GM19397 (cell line): ENCODE results near the gene ABI2.
A peak's percentile ranks its signal among the peaks of the same experiment; 100 is the strongest.
"Not testable (repeated sequence)": the region's sequence is repeated elsewhere in the genome, so short reads cannot be mapped to it uniquely, and the experiment has no call there.

Source experiments
- ATAC-seq: cut with Tn5 transposase; IDR thresholded peaks from one replicate; pipeline ENCODE4 v1.9.1; 2021; ENCODE audit warnings: mild to moderate bottlenecking, moderate library complexity; ENCODE audit not compliant: unreplicated experiment

ABI2 gene

DNA sequence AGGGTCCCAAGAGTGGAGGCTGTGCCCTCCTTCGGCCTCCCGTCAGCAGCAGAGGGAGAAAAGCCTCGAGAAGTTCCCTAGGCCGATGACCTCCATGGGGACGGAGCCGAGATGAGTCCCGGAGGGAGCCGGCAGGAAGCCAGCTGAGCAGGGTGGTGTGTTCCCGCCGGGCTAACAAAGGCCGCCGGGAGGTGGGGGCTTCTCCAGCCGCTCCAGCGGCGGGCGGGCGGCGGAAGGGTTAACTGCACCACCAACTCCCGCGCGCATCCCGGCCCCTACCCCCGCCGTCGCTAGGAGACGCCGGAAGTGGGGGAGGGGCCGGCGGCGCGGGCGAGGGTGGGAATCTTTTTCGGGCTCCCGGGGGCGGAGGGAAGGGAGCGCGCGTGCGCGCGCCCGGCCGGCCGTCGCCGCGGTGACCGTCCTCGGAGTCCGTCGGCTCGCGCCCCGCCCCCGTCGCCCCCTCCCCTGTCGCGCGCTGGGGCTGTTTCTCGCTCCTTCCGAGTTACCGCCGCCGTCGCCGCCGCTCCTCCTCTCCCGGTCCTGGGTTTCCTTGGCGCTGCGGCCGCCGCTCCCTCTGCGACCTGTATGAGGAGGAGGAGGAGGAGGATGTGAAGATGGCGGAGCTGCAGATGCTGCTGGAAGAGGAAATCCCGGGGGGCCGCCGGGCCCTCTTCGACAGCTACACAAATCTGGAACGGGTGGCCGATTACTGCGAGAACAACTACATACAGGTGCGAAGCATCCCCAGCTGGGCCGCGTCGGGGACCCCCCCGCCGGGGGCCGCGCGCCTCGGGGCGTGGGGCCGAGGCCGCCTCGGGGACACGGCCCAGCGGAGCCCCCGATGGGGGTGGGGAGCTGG, at the start of gene ABI2:
ABI2 (plus strand) TSS at position 494 of the 859 bp plus-strand sequence; CDS start at position 615, 121 bp downstream.
- peak; percentile 76 for ATAC-seq

DNA sequence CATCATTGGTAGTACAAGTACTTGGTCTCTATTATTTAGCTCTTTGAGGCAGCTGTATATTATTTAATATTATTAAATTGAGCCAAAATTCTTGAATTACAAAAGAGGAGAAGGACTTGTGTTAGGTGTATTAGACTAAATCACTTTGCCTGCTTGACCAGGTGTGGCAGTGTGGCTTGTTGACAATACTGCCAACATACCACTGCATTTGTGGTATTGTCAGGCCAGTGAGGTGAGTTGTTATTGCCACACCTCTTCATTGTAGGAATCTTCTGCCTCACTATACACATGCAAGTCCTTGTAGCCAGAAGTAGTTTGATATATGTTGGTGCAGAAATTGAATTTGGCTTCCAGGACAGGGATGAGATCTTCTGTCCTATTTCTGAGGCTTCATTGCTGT, 48.9 kb upstream of the ABI2 start:
- ATAC-seq, result no peak

DNA sequence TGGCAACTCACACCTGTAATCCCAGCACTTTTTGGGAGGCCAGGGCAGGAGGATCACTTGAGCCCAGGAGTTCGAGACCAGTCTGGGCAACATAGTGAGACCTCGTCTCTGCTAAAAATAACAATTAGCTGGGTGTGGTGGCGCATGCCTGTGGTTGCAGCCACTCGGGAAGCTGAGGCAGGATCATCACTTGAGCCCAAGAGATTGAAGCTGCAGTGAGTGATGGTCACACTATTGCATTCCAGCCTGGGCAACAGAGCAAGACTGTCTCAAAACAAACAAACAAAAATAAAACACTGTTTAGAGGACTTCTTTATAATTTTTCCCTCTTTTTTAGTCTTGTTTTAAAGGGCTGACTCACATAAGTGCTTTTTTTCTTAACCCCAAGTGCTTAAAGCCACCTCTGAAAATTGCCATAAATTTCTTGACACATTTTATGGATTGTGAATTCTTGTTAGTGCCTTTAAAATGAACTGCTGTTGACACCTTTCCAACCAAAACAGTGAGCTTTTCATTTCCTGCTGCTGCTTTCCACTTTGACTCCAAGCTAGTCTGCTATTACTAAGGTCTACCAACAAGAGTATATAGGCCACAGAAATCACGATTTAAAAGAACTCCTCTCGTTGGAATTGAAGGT, 47.6 kb upstream of the ABI2 start:
- no peak for ATAC-seq

DNA sequence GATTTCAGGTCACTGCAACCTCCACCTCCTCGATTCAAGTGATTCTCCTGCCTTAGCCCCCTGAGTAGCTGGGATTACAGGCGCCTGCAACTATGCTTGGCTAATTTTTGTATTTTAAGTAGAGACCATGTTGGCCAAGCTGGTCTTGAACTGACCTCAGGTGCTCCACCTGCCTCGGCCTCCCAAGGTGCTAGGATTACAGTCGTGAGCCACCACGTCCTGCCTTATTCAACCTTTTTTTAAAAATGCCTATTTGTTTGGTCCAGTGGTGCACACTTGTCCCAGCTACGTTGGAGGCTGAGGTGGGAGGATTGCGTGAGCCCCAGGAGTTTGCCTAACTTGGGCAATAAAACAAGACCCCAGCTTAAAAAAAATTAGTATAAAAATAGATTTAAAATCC, 46.1 kb upstream of the ABI2 start:
- ATAC-seq, result no peak

DNA sequence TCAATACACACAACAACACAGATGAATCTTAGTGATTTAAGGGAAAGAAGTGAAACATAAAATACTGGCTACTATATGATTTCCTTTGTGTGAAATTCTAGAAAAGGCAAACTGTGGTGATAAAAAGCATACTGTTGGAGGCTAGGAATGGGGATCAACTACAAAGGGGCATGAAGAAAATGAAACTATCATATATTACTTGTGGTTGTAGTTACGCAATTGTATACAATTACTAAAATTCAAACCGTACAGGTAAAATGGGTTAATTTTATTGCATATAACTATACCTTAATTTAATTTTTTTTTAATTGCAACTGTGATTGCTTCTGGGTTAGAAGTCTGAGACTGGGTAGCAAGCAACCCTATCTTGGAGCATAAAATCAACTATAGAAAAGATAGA, 41.7 kb upstream of the ABI2 start:
- no peak for ATAC-seq

DNA sequence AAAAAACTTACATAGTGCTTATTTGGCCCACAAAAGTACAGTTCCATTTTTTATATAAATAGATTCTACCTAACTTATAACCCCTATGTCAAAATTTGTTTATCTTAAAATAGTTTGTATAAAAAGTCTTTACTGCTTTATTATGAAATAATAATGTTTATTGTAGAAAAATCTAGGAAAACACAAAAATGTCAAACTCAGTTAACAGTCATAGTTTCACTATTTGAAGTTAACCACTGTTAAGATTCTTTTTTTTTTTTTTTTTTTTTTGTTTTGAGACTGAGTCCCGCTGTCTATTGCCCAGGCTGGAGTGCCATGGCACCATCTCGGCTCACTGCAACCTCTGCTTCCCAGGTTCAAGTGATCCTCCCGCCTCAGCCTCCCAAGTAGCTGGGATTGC, 26.5 kb upstream of the ABI2 start:
- no peak for ATAC-seq

DNA sequence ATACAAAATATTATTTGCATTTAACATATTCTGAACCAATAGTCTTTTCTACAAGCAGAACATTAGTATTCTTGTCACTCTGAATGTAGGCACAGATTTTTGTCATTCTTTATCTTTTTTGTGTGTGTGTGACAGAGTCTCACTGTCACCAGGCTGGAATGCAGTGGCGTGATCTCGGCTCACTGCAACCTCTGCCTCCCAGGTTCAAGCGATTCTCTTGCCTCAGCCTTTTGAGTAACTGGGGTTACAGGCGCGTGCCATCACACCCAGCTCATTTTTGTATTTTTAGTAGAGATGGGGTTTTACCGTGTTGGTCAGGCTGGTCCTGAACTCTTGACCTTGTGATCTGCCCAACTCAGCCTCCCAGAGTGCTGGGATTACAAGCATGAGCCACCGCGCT, 25.6 kb upstream of the ABI2 start:
- ATAC-seq, result not testable (repeated sequence)

DNA sequence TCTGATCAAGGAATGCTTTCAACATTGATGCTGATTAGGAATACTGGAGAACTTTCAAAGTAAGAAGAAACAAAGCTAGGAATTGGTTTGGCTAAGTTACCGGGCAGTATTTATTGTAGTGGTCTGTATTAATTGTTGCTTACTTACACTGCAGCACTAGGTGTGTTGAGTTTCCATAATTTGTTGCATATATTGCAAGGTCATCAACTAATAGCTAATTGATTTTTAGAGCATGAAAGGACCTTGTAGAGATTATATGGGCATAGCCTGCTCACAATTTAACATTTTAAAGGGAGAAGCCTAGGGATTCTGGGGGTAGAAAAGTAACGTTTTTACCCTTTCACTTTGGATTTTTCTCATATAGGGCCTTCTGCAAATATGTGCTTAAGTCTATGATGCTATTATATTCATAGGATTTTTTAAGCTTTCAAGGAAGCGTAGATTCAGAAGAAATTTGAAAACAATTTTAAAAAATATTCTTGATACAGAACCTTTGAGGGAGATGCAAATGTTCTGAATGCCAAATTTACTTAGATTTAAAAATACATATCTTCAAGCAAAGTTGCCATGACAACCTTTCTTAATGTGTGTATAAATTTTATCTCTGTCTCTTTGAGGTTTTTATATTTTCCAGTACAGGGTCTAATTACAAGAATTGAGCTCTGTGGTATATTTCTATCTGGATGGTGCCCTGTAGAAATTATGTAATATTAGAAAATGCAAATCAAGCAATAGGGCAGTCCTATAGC, 17.3 kb upstream of the ABI2 start:
- ATAC-seq, result no peak

DNA sequence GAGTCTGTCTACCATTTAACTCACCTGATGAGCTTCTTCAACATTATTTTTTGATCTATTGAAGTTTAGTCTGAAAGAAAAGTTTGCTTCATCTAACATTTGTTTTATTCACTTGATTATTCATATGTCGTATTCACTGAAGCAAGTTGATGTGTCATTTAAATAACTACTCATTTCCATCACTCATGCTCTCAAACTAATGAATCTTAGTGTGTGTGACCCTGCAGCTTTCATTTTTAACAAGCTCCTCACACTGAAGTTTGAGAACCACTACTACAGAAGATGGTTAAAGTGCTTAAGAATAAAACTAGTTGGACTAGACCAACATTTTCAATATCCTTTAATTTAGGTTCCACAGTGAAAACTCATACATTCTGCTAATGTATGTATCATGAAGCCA, 1.8 kb upstream of the ABI2 start:
- no peak for ATAC-seq

DNA sequence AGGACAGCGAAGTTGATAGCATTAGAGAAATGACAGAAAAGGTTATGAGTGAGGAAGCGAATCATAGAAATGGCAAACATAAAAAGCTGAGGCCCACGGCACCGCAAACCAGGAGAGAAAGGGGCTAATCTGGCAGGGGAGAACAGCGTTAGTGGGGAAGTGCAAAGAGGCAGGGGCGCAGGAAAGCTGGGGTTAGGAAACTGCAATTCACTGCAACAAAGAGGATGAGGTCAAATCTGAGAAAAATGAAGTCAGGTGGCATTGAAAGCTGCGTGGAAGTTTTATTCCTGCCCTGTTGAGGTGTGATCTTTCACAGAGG, 653 bp upstream of the ABI2 start:
- ATAC-seq, result no peak

DNA sequence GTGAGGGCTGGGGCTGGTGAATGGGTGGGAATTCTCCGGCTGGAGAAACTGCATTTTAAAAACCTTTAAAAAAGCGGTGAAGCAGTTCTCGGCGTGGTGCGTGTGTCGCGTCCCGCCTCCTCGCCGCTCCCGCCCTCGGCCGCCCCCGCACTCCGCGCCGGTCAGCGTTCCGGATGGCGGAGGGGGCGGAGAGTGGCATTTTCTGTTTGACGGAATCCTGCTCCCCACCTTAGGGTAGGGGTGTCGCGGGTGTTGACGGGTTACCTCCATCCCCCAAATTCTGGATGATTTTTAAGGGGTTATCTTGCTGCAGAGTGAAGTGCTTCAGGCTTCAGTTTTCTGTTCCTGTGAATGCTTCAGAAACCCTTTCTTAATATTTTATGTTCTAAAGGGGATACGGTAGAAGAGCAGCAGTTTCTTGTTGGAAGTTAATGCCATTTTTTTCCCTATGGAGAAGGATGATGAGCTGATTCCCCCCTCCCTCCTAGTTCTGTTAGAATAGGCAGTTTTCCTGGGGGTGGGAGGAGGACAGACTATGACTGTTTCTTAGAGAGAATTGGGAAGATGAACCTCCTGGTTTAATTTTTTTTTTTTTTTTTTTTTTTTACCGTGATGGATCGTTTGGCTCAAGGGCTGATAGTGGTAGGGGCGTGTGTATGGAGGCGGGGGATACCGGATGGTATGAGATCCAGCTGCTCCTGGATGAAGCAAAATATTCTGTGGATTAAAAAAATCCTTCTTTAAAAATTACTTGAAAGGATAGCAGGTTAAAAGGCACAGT, 756 bp downstream of the ABI2 start:
- peak; percentile 42 for ATAC-seq

DNA sequence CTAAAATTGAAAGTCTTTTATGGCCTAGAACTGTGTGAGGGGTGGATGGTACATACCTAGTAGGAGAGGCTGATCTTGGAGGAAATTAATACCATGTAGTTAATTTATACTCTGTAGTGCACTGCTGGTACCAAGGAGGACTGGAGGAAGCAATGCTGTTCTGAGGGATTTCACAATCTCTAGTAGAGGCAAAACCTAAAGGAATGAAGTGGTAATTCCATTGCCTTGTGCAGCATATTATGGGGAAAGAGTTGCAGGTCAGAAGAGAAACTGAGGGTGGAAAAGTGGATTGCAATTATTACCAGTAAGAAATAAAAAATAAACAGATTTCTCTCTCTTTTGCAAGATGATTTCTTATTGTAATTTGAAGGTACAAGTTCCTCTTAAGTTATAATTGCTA, 2.2 kb downstream of the ABI2 start:
- ATAC-seq, result no peak

DNA sequence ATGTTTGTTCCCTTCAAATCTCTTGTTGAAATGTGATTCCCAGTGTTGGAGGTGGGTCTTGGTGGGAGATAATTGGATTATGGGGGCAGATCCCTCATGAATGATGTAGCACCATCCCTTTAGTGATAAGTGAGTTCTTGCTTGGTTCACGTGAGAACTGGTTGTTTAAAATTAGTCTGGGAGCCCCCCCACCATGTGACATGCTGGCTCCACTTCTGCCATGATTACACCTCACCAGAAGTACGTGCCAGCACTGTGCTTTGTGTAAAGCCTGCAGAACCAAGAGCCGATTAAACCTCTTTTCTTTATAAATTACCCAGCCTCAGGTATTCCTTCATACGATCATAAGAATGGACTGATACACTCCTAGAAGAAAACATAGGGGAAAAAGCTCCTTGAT, 10.1 kb downstream of the ABI2 start:
- ATAC-seq, result no peak

DNA sequence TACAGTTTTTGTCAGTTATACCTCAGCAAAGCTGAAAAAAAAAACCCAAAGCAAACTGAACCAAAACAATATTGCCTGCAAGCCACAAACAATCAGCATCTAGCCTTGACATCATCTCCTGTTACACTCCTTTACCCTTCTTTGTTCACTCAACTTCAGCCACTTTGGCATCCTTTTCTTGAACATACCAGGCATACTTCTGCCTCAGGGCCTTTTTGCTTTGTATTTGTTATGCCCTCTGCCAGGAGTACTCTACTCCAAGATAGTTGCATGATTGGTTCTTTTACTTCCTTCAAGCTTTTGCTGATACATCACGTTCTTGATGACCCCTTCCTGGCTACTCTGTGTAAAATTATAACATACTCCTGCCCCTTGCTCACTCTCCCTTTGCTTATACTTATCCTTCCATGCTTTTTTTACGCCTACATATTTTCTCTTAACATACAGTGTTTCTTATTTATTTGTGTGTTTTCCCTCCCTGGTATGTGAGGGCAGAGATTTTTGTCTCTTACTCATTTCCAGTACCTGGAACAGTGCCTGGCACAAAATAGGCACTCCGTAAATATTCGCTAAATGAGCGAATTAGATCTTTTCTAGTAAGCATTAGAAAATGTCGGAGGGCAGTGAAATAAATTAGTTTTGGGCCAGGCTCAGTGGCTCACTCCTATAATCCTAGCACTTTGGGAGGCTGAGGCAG, 12.7 kb downstream of the ABI2 start:
- no peak for ATAC-seq

DNA sequence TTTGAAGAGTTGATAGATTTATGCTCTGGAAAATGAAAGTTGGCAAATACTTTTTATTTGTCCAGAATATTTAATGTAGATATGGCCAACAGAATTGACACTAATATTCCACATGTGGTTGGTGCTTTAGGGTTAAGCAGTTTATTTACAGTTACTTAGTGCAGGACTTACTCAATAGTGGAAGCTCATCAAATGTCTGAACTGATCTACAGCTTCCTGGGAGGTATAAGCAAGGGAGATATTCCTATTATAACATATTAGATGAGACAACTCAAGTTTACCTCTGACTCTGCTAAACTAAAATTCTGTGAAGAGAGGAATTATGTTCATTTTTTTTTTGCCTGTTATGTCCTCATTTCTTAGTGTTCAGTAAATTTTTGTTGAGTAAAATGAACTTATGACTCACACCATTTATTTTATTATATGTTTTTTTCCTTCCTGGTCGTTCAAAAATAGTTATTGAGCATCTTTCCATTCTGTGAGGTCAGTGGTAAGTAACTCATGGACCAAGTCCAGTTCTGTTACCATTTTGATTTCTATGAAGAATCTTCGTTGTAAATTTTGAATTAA, 13.6 kb downstream of the ABI2 start:
- ATAC-seq, result no peak

DNA sequence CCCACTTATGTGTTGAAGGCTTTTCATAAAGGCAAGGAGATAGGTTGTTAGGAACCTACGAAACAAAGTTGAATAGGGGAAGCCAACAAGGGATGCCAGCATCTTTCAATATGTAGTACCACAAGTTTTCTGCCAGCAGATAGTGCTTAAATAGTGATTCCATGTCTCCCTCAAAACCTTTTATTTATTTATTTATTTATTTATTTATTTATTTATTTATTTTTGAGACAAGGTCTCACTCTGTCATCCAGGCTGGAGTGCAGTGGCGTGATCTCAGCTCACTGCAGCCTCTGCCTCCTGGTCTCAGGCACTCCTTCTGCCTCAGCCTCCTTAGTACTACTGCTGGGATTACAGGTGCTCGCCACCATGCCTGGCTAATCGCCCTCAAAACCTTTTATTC, 14.2 kb downstream of the ABI2 start:
- ATAC-seq, result not testable (repeated sequence)

DNA sequence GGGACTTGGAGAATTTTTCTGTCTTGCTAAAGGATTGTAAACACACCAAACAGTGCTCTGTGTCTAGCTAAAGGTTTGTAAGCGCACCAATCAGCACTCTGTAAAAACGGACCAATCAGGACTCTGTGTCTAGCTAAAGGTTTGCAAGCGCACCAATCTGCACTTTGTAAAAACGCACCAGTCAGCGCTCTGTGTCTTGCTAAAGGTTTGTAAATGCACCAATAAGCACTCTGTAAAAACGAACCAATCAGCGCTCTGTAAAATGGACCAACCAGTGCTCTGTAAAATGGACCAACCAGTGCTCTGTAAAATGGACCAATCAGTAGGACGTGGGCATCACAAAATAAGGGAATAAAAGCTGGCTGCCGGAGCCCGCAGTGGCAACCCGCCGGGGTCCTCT, 16.5 kb downstream of the ABI2 start:
- no peak for ATAC-seq

DNA sequence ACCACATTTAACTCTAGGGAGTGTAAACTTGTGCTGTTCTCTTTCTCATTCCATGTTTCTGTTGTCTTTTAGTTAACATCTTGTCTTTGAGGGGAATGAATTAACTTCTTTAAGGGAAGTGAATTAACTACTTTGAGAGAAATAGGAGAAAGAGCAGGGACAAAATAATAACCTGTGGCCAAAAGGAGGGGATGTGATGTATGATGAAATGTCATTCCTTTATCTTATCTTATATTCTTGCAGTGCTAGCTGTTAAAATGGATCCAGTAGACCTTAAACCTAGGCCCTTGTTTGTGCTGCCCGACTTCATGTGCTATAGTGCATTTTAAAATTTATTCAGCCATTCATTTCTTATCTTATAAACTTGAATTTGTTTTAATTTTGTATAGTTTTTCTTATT, 18.4 kb downstream of the ABI2 start:
- no peak for ATAC-seq

DNA sequence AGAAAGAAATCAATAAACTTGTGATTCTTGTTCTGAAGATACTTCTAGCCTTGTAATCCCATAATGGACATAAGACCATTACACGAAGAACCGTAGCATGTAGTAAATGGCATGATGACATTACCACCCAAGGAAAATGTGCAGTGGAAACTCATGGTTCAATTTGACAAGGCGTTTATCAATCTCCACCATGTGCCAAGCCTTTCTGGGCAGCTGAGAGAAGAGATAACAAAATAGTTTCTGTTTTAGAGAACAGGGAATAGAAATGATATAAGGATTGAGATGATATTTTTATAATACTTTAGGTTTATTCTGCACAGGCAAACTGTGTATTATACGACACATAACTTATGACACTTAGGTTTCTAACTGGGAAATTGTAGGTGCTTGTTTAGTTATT, 19.2 kb downstream of the ABI2 start:
- no peak for ATAC-seq

DNA sequence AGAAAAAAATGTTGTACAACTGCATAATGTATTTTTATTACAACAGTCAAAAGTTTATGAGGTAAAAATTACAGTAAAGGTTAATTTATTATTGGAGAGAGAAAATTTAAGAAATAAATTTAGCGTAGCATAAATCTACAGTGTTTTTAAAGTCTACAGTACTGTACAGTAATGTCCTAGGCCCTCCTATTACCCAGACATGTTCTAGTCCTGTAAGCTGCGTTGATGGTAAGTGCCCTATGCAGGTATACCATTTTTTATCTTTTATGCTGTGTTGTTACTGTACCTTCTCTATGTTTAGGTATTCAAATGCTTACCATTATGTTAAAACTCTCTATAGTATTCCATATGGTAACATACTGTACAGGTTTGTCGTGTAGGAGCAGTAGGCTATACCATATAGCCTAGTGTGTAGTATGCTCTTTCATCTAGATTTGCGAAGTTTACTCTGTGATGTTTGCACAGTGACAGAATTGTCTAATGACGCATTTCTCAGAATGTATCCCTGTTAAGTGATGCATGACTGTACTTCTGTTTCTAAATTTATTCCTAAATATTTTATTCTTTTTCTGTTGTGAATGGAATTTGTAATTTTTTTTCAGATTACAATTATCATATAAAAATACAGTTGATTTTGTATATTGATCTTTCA, 24.5 kb downstream of the ABI2 start:
- ATAC-seq, result no peak
